ENCODE data around the gene TNKS2.
"Not testable (repeated sequence)": the region's sequence is repeated elsewhere in the genome, so short reads cannot be mapped to it uniquely, and the experiment has no call there.

The TNKS2 gene

DNA sequence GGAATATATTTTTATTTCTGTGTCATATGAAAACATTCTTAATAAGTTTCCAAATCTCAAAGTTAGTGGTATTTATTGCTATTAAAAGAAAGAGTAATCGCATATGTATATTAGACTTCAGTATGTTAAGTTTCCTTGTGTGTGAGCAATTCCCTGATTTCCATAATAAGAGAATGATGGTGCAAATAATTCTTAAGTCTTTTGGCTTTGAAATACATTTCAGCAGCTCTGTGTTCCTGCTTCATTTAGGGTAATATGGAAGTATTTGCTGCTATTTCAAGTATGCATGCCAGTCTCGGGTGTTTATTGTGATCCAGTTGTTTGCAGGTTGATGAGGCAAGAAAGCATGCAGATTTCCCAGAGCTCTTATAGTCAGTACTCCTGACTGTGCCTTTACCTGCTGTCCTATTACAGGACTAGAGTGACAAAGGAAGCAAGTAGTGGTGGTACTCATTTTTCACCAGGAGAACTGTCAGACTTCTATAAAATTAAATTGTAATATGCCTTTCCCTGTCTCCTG lies 67.4 kb downstream of the TNKS2 start:
- no peak for DNase-seq (ENCODE audit: low spot score)

GRCh38 chr10:91875156-91875555 lies 76.9 kb downstream of the TNKS2 start:
- no peak for DNase-seq (ENCODE audit: low spot score)

DNA sequence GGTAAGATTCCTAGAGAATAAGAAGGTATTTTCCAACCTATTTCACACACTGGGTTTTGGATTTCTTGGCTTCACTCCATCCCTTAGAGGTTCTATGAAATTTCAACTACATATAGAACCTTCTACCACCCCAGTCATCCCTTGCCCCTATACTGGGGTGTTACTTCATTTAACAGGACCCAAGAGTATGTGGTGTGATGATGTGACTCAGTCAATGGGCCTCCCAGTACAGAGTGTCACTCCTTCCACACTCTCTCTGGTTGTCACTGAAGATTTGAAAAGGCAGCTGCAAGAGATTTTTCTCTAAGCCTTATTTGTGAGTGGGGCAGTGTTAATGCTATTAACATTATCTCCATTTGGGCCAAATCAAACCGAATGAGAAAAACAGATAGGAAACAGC lies 77.6 kb downstream of the TNKS2 start:
- DNase-seq (ENCODE audit: low spot score) = no peak

DNA sequence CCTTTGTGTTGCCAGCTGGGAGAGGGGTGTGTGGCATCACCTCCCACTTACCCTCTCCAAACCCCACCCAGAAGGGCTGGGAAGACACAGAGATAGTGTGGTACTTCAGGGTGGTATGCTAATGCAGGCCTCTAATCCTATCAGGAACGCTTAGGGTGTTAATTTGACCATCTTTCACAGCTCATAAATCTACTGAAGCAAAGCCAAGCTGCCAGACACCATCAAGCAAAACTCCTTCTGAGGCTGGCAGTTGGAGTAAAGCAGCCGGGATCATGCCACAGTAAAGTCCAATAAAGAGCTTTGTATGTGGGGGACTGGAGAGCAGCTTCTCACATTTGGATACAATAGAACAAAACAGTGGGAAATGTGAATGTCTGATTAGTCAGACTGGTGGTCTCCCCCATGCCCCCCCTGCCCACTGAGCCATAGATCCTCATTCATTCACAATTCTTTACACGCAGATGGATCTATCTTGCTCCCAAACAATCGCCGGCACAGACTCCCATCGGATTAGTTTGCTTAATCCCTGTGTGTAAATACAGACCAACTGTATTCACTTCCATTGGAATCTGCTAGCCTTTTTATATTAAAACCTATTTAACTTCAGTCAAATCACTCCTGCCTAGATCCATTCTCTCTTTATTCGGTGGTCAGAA lies 81.4 kb downstream of the TNKS2 start:
- DNase-seq (ENCODE audit: low spot score) = no peak

DNA sequence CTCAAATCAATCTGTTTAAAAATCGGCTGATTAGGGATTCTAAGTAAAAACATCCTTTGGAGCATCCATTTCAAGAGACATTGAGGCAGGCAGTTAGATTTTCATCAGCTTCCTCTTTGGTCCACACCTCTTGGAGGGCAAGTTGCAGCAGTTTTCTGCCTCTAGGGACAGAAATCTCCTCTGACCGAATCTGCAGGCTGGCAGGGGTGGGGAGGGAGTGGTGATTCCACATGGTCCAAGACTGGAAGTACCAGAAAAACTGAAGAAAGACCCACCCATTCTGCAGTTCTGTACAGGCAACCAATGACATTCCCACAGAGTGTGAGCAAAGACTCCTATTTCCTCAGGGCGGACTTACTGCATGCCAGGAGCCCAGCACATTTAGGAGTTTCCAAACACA lies 82.1 kb downstream of the TNKS2 start:
- no peak for DNase-seq (ENCODE audit: low spot score)

DNA sequence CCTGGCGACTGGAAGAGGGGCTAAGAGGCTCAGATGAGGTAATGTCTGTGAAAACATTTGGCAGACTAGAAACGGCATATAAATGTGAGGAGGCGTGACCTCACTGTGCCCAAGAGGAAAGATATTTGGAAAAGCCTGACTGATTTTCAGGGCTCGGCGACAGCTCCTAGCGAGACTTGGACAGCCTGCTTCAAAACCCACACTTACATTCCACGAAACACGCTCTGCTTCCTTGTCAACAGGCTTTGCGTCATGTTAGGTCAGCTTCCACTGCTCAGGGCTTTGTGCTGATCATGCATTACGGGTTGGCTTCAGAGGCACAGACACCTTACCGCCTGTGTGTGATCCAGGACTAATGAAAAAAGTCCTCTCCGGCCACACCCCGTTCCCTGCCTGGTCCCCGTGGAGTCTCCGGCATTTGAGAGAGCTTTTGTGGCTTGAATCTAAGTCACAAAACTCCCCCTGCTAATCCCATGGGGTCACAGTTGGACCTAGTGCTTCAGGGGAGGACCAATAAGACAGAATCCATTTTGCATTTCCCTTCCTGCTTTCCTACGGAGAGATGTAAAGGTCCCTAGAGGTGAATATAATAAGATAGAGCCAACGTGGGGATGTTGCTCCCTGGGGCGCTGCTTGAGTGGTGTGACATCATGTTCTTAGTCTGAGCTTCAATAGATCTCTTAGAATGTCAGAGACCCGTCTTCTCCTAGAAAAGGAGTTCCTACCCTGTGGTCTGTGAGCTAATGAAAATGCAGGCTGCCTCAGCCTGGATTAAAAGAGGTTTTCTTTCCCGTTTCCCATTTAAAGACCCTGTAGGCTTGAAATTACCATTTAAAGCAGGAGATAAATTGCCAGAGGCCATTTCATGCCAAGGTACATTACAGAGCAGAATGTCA lies 85.6 kb downstream of the TNKS2 start:
- no peak for DNase-seq (ENCODE audit: low spot score)

GRCh38 chr10:91884536-91884935 lies 86.3 kb downstream of the TNKS2 start:
- no peak for DNase-seq (ENCODE audit: low spot score)

DNA sequence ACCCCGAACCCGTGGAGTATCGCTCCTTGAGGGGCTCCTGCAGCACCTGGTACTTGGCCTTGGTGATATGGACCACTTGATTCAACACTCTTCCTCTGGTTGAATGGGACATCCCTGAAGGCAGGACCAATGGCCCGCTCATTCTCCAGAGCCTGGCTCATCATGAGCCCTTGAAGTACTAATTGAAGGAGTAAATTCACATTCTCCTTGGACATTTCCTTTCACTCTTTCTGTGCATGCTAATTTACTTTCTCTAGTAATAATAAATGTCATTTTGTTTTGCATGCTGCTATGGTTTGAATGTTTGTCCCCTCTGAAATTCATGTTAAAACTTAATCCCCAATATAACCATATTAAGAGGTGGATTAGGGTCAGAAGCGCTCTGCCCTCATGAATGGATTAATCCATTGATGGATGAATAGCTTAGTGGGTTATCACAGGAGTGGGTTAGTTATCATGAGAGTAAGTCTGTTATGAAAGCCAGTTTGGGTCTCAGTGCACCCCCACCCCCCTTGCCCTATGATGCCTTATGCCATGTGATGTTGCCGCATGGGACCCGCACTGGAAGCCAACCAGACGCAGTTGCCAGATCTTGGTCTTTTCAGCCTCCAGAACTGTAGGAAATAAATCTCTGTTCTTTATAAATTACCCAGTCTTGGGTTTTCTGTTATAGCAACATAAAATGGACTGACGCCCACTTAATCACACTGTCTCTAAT lies 87.3 kb downstream of the TNKS2 start:
- DNase-seq (ENCODE audit: low spot score) = no peak

- no peak for DNase-seq (ENCODE audit: low spot score)
Observed at GRCh38 chr10:91886954-91887271, 88.7 kb downstream of the TNKS2 start.

DNA sequence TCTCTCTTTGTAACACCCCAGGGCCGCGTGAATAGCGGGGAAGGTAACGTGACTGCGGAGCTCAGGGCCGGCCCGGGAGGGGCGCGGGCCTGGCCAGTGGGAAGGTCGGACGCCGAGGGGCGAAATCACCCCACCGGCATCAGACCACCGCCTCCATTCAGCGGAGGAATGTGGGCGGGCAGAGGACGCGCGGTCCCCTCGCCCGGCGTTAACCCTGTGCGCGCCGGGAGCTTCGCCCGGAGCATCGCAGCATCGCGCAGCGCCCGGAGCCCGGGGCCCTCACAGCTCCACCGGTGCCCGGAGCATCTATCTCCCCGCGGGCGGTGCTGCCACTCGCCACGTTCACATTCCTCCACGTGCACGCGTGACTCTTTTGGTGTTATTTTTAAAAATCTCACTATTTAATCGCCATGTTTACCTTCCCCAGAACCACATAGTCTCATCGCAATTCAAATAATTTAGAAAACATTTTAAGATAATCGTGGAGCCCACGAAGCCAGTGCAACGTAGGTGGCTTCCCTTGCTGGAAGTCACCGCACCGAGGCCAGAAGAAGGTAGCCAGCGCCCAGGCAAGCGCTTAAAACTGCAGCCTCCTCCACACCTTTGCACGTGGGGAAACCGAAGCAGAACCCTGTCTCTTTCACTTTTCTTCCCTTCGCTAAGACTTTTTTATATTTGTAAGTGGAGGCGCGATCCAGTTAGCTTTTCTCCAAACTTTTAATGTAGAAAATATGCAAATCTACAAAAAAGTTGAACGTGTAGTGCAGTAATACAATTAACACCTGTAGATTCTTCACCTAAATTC lies 89.2 kb downstream of the TNKS2 start:
- no peak for DNase-seq (ENCODE audit: low spot score)

- DNase-seq (ENCODE audit: low spot score) = no peak
Observed at GRCh38 chr10:91891125-91892001, 93.1 kb downstream of the TNKS2 start.

DNA sequence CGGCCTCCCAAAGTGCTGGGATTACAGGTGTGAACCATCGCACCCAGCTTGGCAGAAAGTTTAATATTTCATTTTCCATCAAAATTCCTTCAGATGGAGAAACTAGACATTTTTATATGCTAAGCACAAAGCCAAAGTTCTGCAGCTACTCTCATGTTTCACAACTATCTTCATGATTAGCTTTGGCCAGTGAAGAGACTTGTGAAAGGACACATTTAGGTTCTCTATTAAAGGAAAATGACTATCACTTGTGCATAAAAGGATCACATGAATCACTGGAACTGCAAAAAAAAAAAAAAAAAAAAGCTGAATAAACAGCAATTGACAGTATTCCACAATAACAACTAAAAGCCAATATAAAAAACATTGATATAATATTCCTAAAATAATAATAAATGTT lies 94.8 kb downstream of the TNKS2 start:
- DNase-seq (ENCODE audit: low spot score) = no peak

DNA sequence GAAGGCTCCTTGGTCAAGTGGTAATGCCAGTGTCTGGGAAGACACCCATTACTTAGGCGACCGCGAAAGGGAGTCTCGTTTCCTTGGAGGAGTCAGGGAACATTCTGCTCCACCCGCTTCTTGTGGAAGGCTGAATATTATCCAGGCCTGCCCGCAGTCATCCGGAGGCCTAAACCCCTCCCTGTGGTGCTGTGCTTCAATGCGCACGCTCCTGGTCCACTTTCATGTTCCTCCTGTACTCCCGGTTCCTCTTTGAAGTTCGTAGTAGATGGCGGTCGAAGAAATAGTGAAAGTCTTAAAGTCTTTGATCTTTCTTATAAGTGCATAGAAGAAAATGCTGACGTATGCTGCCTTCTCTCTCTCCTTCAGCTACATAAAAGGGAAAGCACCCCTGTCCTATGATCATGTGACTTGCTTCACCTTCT lies 96.0 kb downstream of the TNKS2 start:
- not testable (repeated sequence) for DNase-seq (ENCODE audit: low spot score)

DNA sequence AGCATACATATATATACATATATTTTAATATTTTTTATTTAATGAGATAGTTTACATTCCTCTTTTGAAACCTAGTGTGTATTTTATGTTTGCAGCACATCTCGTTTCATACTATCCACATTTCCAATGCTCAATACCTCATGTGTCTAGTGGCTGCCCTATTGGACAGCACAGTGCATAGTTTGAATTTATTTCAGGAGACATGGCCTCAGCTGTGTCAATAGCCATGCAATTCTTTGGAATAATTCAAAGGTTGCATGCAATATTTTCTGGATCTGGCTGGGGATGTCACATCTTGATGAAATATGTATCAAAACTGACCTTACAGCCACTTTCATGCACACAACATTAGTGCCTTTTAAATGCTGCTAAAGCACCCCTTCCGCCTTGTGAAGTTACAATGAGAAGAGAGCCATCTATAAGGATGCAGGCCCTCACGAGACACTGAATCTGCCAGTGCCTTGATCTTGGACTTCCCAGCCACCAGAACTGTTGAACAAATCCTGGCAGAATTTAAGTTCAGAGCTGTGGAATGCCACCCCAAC lies 98.1 kb downstream of the TNKS2 start:
- DNase-seq (ENCODE audit: low spot score) = no peak

DNA sequence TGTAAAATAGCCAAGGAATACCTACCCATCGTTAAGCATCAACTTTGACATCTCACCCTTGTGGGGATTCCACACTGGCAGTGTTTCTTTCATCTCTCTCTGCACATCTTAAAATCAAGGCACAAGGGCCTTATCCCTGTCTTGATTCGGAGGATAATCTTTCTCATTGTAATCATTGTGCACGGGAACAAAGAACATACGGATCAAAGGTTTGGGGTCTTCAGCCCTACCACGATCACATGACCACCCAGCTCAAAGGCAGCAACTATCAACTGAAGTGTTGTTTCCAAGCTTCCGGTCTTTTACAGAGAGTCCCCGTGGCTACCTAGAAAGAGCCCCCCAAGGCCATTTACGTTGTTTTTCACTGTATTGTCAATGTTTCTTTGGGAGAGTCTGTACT lies 99.2 kb downstream of the TNKS2 start:
- no peak for DNase-seq (ENCODE audit: low spot score)

GRCh38 chr10:91901784-91902677 lies 103.8 kb downstream of the TNKS2 start:
- peak; percentile 85 for DNase-seq (ENCODE audit: low spot score)

DNA sequence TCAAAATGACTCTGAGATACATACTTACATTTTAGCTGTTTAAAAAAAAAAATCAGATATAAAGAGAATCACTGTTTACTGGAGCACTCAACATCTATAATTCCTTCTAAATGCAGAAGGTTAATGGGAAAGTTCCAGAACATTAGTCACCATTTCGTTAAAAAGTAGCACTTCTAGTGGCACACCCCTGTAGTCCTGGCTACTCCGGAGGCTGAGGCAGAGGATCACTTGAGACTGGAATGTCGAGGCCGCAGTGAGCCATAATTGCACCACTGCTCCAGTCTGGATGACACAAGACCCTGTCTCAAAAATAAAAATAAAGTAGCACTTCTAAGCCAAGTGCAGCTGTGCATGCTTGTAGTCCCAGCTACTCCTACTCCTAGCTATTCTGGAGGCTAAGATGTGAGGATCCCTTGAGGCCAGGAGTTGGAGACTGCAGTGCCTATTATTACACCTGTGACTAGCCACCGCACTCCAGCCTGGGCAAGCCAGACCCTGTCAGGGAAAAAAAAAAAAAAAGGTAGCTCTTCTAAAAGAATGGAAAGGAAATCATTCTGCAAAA lies 108.9 kb downstream of the TNKS2 start:
- no peak for DNase-seq (ENCODE audit: low spot score)

GRCh38 chr10:91907914-91908336 lies 109.7 kb downstream of the TNKS2 start:
- DNase-seq (ENCODE audit: low spot score) = no peak
